GM19452 (cell line): ENCODE measurements around the gene SGPP2.

ENCODE experiments used
- ATAC-seq: cut with Tn5 transposase; IDR thresholded peaks from one replicate; pipeline ENCODE4 v1.9.1; 2021; ENCODE audit not compliant: unreplicated experiment

The SGPP2 gene

DNA sequence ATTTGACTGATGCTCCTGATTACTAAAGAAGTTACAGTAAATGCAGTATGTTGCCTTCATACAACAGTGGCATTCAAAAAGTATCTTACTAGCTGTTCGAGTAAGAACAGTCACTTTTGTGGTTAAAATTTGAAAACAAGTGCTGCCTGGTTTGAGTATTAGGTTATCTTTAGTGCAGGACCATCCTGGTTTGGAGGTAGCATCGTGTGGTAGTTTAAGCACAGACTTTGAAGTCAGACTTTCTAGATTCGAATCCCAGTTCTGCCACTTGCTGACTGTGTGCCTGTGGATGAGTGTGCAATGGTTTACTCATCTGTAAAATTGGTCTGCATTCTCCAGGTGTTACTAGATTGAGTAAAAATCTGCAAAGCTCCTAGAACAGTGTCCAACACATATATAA, 96.8 kb downstream of the SGPP2 start:
- peak; percentile 69 for ATAC-seq

- ATAC-seq = no peak
These were observed 97.7 kb downstream of the SGPP2 start for GRCh38 chr2:222522082-222522481.

DNA sequence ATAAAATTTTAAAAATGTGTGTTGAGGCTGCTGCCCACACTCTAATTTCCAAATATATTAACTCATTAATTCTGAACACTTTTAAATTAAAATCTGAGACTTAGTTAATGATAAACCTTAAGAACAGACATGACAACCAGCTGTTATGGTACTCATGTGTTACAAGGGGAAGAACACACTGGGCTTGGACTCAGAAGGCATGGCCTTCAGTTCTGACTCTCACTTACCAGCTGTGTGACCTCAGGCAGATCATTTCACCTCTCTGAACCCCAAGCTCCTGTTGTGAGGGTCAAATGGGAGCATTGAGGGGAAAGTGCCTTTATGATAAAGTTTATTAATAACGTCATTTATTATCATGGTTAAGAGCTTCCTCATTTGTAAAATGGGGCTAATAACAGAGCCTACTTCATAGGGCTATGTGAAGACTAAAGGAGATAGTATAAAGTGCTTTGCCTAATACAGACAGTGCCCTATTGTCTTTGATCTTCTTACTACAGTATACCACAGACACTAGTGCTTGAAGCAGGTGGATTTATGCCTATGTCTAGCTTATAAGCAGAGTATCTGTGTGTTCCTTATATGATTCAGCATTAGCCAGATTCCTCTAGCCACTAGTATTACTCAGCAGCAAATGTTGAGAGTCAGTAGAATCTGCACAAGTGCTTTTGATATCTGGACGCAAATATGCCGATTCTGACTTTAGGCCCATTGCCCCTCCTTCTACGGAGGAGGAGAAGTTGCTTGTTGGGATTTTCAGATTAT, 99.6 kb downstream of the SGPP2 start:
- peak; percentile 66 for ATAC-seq

- no peak for ATAC-seq
These were observed 101.5 kb downstream of the SGPP2 start for GRCh38 chr2:222525811-222526210.

GRCh38 chr2:222526480-222527277, 102.3 kb downstream of the SGPP2 start:
- no peak for ATAC-seq

GRCh38 chr2:222532315-222532714, 108.0 kb downstream of the SGPP2 start:
- no peak for ATAC-seq

DNA sequence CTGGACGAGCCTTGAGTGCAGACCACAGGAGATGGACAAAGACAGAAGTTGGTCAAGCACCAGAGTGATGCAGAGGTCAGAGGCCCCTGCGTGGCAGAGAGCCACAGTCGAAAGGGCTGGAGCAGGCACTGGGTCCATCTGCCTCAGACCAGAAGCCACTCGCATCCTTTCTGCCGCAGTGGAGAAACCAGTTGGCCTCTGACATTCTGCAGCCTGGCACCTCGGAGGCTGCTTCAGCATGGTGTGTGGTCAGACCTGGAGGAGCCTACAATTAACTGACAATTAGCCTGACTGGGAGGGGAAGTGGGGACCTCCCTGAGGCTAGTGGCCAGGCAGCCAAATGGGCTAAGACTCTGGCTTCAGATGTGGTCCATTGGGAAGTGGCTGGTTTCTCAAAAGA, 111.1 kb downstream of the SGPP2 start:
- ATAC-seq = no peak

- no peak for ATAC-seq
These were observed 114.2 kb downstream of the SGPP2 start for GRCh38 chr2:222538535-222538934.

DNA sequence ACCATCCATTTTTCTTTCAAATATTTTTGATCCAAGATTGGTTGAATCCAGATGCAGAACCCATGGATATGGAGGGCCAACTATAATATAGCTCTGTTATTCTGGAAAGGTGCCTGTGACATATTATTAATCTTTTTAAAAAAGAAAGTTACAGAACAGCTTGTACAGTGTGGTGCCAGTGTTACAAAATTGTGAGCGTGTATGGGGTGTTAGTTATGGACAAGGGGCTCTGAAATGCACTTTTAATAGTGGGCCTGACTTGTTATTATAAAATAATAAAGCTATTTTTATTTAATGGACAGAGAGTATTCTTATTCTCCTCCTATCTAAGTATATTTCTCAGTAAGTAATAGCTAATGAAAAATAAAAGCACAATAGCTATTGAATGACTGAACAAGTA, 120.3 kb downstream of the SGPP2 start:
- no peak for ATAC-seq

DNA sequence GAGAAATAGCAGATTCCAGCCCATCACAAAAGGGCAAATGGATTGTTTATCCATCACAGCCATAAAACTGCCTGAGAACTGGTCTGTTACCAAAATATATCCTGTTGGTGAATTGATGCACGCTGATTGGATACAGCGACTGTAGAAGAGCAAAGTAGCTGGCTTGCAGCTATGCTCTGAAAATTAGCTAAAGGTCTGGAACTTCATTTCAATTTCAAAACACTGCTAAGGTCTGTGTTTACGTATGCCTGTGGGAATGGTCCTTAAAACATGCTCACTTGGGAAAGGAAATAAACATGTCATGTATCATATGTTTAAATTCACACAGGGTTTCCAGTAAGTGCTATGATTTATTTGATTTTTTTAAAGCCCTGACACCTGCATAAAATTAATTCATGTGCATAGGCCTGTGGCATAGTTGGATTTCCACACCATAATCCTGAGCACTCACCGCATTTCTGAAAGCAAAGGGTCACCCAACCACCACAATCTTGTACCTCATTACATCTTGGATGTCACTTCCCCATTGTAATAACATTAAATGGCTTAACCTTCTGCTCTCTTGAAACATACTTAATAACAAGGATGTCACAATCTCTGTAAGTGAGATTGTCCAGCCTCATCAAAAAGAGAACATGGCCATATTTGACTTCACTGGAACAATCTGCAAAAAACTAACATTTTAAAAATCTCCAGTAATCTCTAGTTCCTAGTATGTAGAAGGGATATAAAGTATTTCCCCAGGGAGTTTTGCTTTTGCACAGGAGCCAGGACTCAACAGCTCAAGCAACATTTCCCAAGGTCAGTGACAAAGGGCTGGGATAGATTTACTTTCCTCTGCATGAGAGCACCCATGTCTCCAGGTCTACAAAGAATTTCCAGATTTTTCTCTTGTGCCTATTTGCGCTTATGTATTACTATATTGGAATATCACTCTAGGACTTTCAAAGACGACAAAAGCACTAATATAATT, 121.8 kb downstream of the SGPP2 start:
- ATAC-seq = no peak

GRCh38 chr2:222547083-222547482, 122.7 kb downstream of the SGPP2 start:
- ATAC-seq = no peak

GRCh38 chr2:222548992-222549391, 124.6 kb downstream of the SGPP2 start:
- ATAC-seq = no peak

GRCh38 chr2:222554517-222554916, 130.2 kb downstream of the SGPP2 start:
- no peak for ATAC-seq

GRCh38 chr2:222561151-222561550, 136.8 kb downstream of the SGPP2 start:
- no peak for ATAC-seq

DNA sequence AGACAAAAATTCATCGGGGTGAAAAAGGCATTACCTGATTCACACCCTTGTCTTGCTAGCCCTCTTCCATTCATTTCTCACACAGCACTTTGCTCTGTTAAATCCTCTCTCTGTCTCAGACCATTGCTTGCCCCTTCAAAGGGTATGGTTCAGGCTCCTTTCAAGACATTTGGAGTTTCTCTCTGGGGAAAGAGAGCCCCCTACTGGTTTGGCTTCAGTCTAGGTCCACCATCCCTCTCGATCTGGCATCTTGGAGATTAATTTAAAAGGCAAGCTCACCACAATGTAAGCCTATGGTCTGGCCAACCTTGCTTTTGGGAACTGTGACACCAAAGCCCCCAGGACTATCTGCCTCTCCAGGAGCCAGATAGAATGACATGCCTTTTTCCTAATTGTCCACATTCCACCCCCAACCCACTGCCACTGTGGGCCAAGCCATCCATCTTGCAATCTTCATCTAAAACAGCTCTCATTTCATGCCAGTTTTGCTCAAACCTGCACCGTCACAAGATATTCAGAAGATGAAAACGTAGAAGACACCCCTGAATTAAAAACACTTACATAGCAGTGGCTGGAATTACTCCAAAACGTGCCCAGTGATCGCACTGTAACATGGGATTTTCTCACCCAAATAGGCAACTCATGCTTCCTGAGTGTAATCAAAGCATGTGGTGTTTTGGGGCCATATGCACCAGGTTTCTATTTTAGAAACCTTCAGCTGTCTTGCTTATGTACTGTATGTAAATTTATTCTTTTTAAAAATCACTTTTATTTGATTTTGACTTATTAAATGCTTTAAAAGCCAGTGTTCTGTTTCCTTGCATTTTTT, 137.7 kb downstream of the SGPP2 start:
- ATAC-seq = peak; percentile 53

GRCh38 chr2:222563106-222563718, 138.9 kb downstream of the SGPP2 start:
- ATAC-seq = no peak

- no peak for ATAC-seq
These were observed 139.6 kb downstream of the SGPP2 start for GRCh38 chr2:222563936-222564335.

- no peak for ATAC-seq
These were observed 141.9 kb downstream of the SGPP2 start for GRCh38 chr2:222566229-222566628.

- no peak for ATAC-seq
These were observed 144.5 kb downstream of the SGPP2 start for GRCh38 chr2:222568865-222569264.

DNA sequence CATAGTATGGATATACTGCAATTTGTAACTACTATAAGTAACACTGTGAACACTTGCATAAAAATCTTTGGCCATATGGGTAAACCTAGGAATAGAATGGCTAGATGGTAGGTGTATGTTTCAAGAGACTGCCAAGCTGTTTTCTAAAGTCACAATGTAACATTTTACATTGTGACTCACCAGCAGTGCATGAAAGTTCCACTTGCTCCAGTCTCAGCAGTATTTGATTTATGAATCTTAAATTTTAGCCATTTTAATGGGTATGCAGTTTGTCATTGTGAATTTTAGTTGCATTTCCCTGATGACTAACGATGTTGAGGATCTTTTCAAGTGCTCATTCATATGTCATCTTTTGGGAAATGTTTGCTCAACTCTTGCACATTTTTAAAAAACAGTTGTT, 145.5 kb downstream of the SGPP2 start:
- no peak for ATAC-seq
